Thyroid gland (tissue), 4 donors: ENCODE results near the gene VPS51. TPM values are rescaled to one million over a fixed set of nuclear protein-coding genes. Genes with fewer than 3 reads are reported as not detected.

Experiments used
- DNase-seq, 2 donors: peaks; one replicate each; pipeline ENCODE4 v3.0.0-alpha.2; 2019
- H3K27ac ChIP-seq, 3 donors: fragments of 200-600 bp; sonication (generic); 1 replicate in 2 of 3; 2 replicates in 1 of 3; pipeline ENCODE4 v1.5.1; 2016 to 2019; ENCODE audit warnings: mild to moderate bottlenecking in 1 of 3, moderate library complexity in 1 of 3
- H3K27me3 ChIP-seq: fragments of 200-600 bp; sonication (generic); one replicate; pipeline ENCODE4 v1.5.1; 2019
- H3K36me3 ChIP-seq, 2 donors: fragments of 200-600 bp; sonication (generic); one replicate each; pipeline ENCODE4 v1.5.1; 2016 to 2019
- H3K4me1 ChIP-seq, 2 donors: fragments of 200-600 bp; sonication (generic); one replicate each; pipeline ENCODE4 v1.5.1; 2017 to 2019
- H3K4me3 ChIP-seq, 3 donors: fragments of 200-600 bp; sonication (generic); replicated peaks in 1 of 3; 1 replicate in 2 of 3; 2 replicates in 1 of 3; pipeline ENCODE4 v1.5.1; 2016; ENCODE audit warnings: mild to moderate bottlenecking in 1 of 3
- H3K9me3 ChIP-seq: fragments of 200-600 bp; sonication (generic); one replicate; pipeline ENCODE4 v1.5.1; 2017
- POLR2A ChIP-seq, 2 donors: fragments of 450-650 bp; IDR thresholded peaks; one replicate each; pipeline ENCODE4 v1.6.1; 2017; ENCODE audit warnings: antibody characterized with exemption in 2 of 2, mild to moderate bottlenecking in 2 of 2, moderate library complexity in 1 of 2
- WGBS, 2 donors: methylation state at CpG; one replicate each; pipeline ENCODE4 v1.1.5; 2017; 5-methylcytosine and 5-hydroxymethylcytosine counted together
- intact Hi-C: fragments of 100-400 bp; cut with DNase I; formaldehyde crosslinking; loops from one replicate; pipeline ENCODE4 v1.15.1; 2023
- total RNA-seq, 4 donors: library from RNA; depleted of rRNA; stranded (reverse); fragments of >200 nt; gene quantifications; one replicate each; pipeline ENCODE4 v1.2.3, GENCODE V29; 2016
- TF ChIP-seq, protein P1 (sequence below), 6 experiments: fragments of 200-600 bp in 3 of 6; fragments of 450-650 bp in 3 of 6; sonication (generic) in 3 of 6; IDR thresholded peaks; one replicate each; pipeline ENCODE4 v1.5.1; 2016 to 2019; ENCODE audit warnings: antibody characterized with exemption in 6 of 6, mild to moderate bottlenecking in 2 of 6, inconsistent platforms in 1 of 6, moderate library complexity in 1 of 6

Gene VPS51
- total RNA-seq, 4 donors from 2014 or later = 222 to 608 (median 469) TPM

DNA sequence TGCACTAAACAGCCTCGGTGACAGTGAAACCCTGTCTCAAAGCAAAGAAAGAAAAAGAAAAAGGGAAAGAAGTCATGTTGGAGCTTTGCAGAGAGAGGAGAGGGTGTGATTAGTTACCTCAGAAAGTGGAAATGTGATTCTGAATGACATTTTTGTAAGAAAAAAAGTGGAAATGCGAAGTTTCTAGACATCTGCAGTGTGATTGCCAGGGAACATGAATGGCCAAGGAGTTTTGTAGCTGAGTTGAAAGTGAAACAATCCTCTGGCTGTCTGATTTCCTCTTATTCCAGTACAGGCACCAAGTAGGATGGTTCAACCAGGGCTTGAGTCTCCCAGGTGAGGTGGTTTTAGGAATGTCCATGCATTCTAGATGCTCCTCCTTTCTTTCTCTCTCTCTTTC, 56.1 kb downstream of the VPS51 start:
- Histone ChIP-seq H3K27me3 (no peaks in the 10 kb centered on the region), H3K4me3 (no peak overlapping the region), H3K4me1 (peaks cover 8 to 12% of the 10 kb centered on the region in 2 donors), H3K9me3 (no peaks in the 10 kb centered on the region), H3K27ac (no peak overlapping the region), H3K36me3 (no peaks in the 10 kb centered on the region)
- DNase-seq = no peak
- TF ChIP-seq POLR2A (IDR thresholded peaks at IDR 0.05) = no peak
- TF ChIP-seq, protein P1, sequence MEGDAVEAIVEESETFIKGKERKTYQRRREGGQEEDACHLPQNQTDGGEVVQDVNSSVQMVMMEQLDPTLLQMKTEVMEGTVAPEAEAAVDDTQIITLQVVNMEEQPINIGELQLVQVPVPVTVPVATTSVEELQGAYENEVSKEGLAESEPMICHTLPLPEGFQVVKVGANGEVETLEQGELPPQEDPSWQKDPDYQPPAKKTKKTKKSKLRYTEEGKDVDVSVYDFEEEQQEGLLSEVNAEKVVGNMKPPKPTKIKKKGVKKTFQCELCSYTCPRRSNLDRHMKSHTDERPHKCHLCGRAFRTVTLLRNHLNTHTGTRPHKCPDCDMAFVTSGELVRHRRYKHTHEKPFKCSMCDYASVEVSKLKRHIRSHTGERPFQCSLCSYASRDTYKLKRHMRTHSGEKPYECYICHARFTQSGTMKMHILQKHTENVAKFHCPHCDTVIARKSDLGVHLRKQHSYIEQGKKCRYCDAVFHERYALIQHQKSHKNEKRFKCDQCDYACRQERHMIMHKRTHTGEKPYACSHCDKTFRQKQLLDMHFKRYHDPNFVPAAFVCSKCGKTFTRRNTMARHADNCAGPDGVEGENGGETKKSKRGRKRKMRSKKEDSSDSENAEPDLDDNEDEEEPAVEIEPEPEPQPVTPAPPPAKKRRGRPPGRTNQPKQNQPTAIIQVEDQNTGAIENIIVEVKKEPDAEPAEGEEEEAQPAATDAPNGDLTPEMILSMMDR (IDR thresholded peaks at IDR 0.05) = no peak
- WGBS, 2 donors = 77 to 84% methylated on average over 2 of the region's 2 CpGs
- intact Hi-C loops = no loop called here

DNA sequence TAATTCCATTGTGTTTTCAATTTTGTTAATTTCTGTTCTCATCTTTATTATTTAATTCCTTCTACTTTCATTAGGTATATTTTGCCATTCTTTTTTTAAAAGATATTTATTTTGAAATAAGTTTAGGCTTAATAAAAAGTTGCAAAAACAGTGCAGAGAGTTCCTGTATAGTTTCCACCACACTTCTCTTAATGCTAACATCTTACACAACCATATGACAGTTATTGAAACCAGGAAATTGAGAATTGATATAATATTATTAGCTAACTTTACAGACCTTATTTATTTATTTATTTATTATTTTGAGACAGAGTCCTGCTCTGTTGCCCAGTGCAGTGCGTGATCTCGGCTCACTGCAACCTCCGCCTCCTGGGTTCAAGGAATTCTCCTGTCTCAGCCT, 60.2 kb downstream of the VPS51 start:
- Histone ChIP-seq H3K4me1 (no peaks in the 10 kb centered on the region), H3K36me3 (no peaks in the 10 kb centered on the region), H3K9me3 (no peaks in the 10 kb centered on the region), H3K27me3 (no peaks in the 10 kb centered on the region), H3K27ac (no peak overlapping the region), H3K4me3 (no peak overlapping the region)
- 91 to 96% methylated on average over 3 of the region's 3 CpGs for WGBS, 2 donors
- no peak for TF ChIP-seq POLR2A (IDR thresholded peaks at IDR 0.05)
- TF ChIP-seq, protein P1 (IDR thresholded peaks at IDR 0.05) = no peak
- intact Hi-C loops = no loop called here
- DNase-seq = no peak

DNA sequence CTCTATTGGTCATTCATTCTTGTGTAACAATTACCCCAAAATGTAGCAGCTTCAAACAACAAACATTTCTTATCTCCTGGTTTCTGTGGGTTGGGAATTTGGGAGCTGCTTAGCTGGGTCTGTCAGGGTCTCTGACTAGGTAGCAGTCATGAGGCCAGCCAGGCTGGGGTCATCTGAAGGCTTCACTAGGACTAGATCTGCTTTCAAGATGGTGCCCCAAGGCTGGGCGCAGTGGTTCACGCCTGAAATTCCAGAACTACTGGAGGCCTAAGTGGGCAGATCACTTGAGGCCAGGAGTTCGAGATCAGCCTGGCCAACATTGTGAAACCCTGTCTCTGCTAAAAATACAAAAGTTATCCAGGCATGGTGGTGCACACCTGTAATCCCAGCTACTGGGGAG, 60.9 kb downstream of the VPS51 start:
- intact Hi-C loops = no loop called here
- WGBS, 2 donors = 91 to 97% methylated on average over 3 of the region's 3 CpGs
- H3K36me3 ChIP-seq = no peaks in the 10 kb centered on the region
- no peak for TF ChIP-seq POLR2A (IDR thresholded peaks at IDR 0.05)
- TF ChIP-seq, protein P1 (IDR thresholded peaks at IDR 0.05) = no peak
- no peaks in the 10 kb centered on the region for H3K9me3 ChIP-seq
- no peaks in the 10 kb centered on the region for H3K4me1 ChIP-seq
- H3K27ac ChIP-seq = no peak overlapping the region
- no peak for DNase-seq
- no peak overlapping the region for H3K4me3 ChIP-seq
- no peaks in the 10 kb centered on the region for H3K27me3 ChIP-seq

DNA sequence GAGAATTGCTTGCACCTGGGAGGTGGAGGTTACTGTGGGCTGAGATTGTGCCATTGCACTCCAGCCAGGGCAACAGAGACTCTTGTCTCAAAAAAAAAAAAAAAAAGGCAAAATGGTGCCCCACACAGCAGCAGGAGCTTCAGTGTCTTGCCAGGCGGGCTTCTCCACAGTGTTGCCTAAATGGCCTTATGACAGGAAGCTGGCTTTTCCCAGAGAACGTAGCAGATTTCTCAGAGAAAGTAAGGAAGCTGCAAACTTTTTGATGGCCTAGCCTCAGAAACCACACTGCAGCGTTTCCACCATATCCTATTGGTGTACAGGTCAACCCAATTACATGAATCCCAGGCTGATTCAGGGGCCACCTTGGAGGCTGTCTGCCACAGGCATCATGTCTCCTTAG, 61.3 kb downstream of the VPS51 start:
- no peak overlapping the region for H3K27ac ChIP-seq
- DNase-seq = no peak
- H3K4me1 ChIP-seq = no peaks in the 10 kb centered on the region
- H3K36me3 ChIP-seq = no peaks in the 10 kb centered on the region
- H3K9me3 ChIP-seq = no peaks in the 10 kb centered on the region
- TF ChIP-seq, protein P1 (IDR thresholded peaks at IDR 0.05) = no peak
- TF ChIP-seq POLR2A (IDR thresholded peaks at IDR 0.05) = no peak
- WGBS, 2 donors = 82 to 83% methylated on average over 3 of the region's 3 CpGs
- H3K4me3 ChIP-seq = no peak overlapping the region
- intact Hi-C loops = no loop called here
- no peaks in the 10 kb centered on the region for H3K27me3 ChIP-seq

DNA sequence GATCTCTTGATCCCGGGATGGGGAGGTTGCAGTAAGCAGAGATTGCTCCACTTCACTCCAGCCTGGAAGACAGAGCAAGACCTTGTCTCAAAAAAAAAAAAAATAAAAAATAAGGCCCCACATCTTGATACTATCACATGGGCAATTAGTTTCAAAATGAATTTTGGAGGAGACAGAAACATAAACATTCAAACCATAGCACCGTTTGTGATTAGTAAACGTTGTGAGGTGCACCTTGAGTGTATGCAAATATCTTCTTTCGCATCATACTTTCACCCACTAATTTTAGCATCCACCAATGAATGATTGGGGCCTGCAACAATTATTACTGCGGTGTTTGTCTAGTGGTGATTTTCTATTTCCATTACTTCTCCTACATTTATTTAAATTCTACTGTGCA, 63.0 kb downstream of the VPS51 start:
- TF ChIP-seq POLR2A (IDR thresholded peaks at IDR 0.05) = no peak
- TF ChIP-seq, protein P1 (IDR thresholded peaks at IDR 0.05) = no peak
- Histone ChIP-seq H3K27ac (no peak overlapping the region), H3K27me3 (no peaks in the 10 kb centered on the region), H3K9me3 (no peaks in the 10 kb centered on the region), H3K4me1 (no peaks in the 10 kb centered on the region), H3K36me3 (no peaks in the 10 kb centered on the region), H3K4me3 (no peak overlapping the region)
- WGBS, 2 donors = 75 to 78% methylated on average over 5 of the region's 5 CpGs
- no peak for DNase-seq
- intact Hi-C loops = no loop called here
